ENCODE data around the gene TRIM26.
"Not testable (repeated sequence)": the region's sequence is repeated elsewhere in the genome, so short reads cannot be mapped to it uniquely, and the experiment has no call there.

Gene TRIM26

GRCh38 chr6:30152910-30153610 lies 60.1 kb downstream of the TRIM26 start:
- DNase-seq (ENCODE audit: low read depth): no peak

GRCh38 chr6:30152016-30152673 lies 61.1 kb downstream of the TRIM26 start:
- DNase-seq (ENCODE audit: low read depth): no peak

- no peak for DNase-seq (ENCODE audit: low read depth)
These were observed 61.6 kb downstream of the TRIM26 start for GRCh38 chr6:30151580-30151979.

GRCh38 chr6:30150671-30151395 lies 62.4 kb downstream of the TRIM26 start:
- DNase-seq (ENCODE audit: low read depth): no peak

- DNase-seq (ENCODE audit: low read depth): no peak
These were observed 63.2 kb downstream of the TRIM26 start for GRCh38 chr6:30149858-30150550.

GRCh38 chr6:30149234-30149633 lies 64.0 kb downstream of the TRIM26 start:
- no peak for DNase-seq (ENCODE audit: low read depth)

GRCh38 chr6:30147096-30147495 lies 66.1 kb downstream of the TRIM26 start:
- no peak for DNase-seq (ENCODE audit: low read depth)

GRCh38 chr6:30145818-30146217 lies 67.4 kb downstream of the TRIM26 start:
- no peak for DNase-seq (ENCODE audit: low read depth)

- DNase-seq (ENCODE audit: low read depth): no peak
These were observed 68.4 kb downstream of the TRIM26 start for GRCh38 chr6:30144811-30145210.

- no peak for DNase-seq (ENCODE audit: low read depth)
These were observed 69.4 kb downstream of the TRIM26 start for GRCh38 chr6:30143780-30144179.

- DNase-seq (ENCODE audit: low read depth): no peak
These were observed 70.5 kb downstream of the TRIM26 start for GRCh38 chr6:30142665-30143064.

- DNase-seq (ENCODE audit: low read depth): not testable (repeated sequence)
These were observed 73.0 kb downstream of the TRIM26 start for GRCh38 chr6:30140240-30140639.

- no peak for DNase-seq (ENCODE audit: low read depth)
These were observed 76.5 kb downstream of the TRIM26 start for GRCh38 chr6:30136570-30137286.

GRCh38 chr6:30135757-30136156 lies 77.4 kb downstream of the TRIM26 start, which contains the start of gene TRIM40:
TRIM40 (plus strand) TSS chr6:30136140; CDS start chr6:30137037, 897 bp downstream.
- no peak for DNase-seq (ENCODE audit: low read depth)

GRCh38 chr6:30135147-30135546 lies 78.1 kb downstream of the TRIM26 start:
- no peak for DNase-seq (ENCODE audit: low read depth)

All from non-pigmented ciliary epithelial cell (primary cell).